Uterus (tissue), 2 donors: ENCODE data around the gene CLSTN2.

Source experiments
- POLR2A ChIP-seq, 2 donors: fragments of 450-650 bp; IDR thresholded peaks; one replicate each; pipeline ENCODE4 v1.6.1; 2016; ENCODE audit warnings: antibody characterized with exemption in 2 of 2, mild to moderate bottlenecking in 1 of 2, moderate library complexity in 1 of 2
- TF ChIP-seq, protein P1 (sequence below), 4 experiments: fragments of 200-600 bp in 2 of 4; fragments of 450-650 bp in 2 of 4; sonication (generic) in 2 of 4; IDR thresholded peaks; one replicate each; pipeline ENCODE4 v1.5.1; 2016 to 2019; ENCODE audit warnings: antibody characterized with exemption in 4 of 4, mild to moderate bottlenecking in 2 of 4, moderate library complexity in 1 of 4

GRCh38 chr3:140424726-140425125 is 489.7 kb downstream of the CLSTN2 start:
- no peak for TF ChIP-seq POLR2A (IDR thresholded peaks at IDR 0.05)
- TF ChIP-seq, protein P1, sequence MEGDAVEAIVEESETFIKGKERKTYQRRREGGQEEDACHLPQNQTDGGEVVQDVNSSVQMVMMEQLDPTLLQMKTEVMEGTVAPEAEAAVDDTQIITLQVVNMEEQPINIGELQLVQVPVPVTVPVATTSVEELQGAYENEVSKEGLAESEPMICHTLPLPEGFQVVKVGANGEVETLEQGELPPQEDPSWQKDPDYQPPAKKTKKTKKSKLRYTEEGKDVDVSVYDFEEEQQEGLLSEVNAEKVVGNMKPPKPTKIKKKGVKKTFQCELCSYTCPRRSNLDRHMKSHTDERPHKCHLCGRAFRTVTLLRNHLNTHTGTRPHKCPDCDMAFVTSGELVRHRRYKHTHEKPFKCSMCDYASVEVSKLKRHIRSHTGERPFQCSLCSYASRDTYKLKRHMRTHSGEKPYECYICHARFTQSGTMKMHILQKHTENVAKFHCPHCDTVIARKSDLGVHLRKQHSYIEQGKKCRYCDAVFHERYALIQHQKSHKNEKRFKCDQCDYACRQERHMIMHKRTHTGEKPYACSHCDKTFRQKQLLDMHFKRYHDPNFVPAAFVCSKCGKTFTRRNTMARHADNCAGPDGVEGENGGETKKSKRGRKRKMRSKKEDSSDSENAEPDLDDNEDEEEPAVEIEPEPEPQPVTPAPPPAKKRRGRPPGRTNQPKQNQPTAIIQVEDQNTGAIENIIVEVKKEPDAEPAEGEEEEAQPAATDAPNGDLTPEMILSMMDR (IDR thresholded peaks at IDR 0.05) = no peak
